Peyer's patch (tissue), 4 donors: ENCODE results near the gene GJC1. TPM values are rescaled to one million over a fixed set of nuclear protein-coding genes. Genes with fewer than 3 reads are reported as not detected.

ENCODE experiments used
- DNase-seq, 3 donors: peaks; one replicate each; pipeline ENCODE4 v3.0.0-alpha.2; 2017 to 2019
- H3K27ac ChIP-seq, 4 donors: fragments of 200-600 bp; sonication (generic); one replicate each; pipeline ENCODE4 v1.5.1; 2016 to 2019
- H3K27me3 ChIP-seq, 2 donors: fragments of 200-600 bp; sonication (generic); one replicate each; pipeline ENCODE4 v1.5.1; 2019
- H3K36me3 ChIP-seq, 3 donors: fragments of 200-600 bp; sonication (generic); one replicate each; pipeline ENCODE4 v1.5.1; 2016 to 2019
- H3K4me1 ChIP-seq, 4 donors: fragments of 200-600 bp; sonication (generic); one replicate each; pipeline ENCODE4 v1.5.1; 2016 to 2019
- H3K4me3 ChIP-seq, 4 donors: fragments of 200-600 bp; sonication (generic); 1 replicate in 3 of 4; 2 replicates in 1 of 4; pipeline ENCODE4 v1.5.1; 2016 to 2019; ENCODE audit warnings: mild to moderate bottlenecking in 1 of 4
- H3K9me3 ChIP-seq, 4 donors: fragments of 200-600 bp; sonication (generic); one replicate each; pipeline ENCODE4 v1.5.1; 2016 to 2019; ENCODE audit warnings: mild to moderate bottlenecking in 1 of 4
- POLR2A ChIP-seq, 2 donors: fragments of 450-650 bp; IDR thresholded peaks; one replicate each; pipeline ENCODE4 v1.5.1; 2017; ENCODE audit warnings: antibody characterized with exemption in 2 of 2, mild to moderate bottlenecking in 2 of 2, moderate library complexity in 2 of 2
- total RNA-seq, 4 donors: library from RNA; depleted of rRNA; stranded (reverse); fragments of >200 nt; gene quantifications; one replicate each; pipeline ENCODE4 v1.1.0, GENCODE V29; 2016
- TF ChIP-seq, protein P1 (sequence below), 6 experiments: fragments of 450-650 bp in 4 of 6; fragments of 200-600 bp in 2 of 6; sonication (generic) in 1 of 6; IDR thresholded peaks; one replicate each; pipeline ENCODE4 v1.5.1; 2017 to 2019; ENCODE audit warnings: antibody characterized with exemption in 6 of 6, mild to moderate bottlenecking in 3 of 6, moderate library complexity in 1 of 6

The GJC1 gene
- total RNA-seq, 4 donors from 2014 or later, result 1.4 to 7.4 (median 2.5) TPM

DNA sequence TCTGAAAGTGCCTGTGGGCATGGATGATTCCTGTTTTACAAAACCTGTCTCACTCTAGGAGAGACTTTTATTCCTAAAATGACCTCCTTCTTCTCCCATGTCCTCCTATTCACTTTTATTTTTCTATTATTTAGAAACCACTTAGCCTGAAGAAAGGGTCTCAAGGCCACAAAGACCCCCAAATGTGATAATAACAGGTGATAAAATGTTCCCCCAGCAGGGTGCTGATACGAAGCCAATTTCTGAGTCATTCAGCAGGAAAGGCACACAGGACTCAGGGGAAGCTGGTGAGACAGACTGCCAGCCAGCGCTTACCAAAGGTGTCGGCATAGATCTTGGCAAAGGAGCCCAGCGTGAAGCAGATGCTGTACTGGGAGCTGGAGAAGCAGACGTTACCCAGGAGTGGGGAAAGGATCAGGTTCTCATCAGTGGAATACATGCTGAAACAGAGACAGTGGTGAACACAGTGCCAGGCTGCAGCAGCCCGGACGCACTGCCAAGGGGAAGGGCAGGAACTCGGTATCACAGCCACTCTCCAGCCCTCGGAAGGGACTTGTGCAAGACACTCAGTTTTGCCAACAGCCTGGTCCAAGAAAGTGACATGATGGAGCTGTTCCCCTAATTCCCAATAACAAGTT lies 42.2 kb upstream of the GJC1 start:
- TF ChIP-seq, protein P1, sequence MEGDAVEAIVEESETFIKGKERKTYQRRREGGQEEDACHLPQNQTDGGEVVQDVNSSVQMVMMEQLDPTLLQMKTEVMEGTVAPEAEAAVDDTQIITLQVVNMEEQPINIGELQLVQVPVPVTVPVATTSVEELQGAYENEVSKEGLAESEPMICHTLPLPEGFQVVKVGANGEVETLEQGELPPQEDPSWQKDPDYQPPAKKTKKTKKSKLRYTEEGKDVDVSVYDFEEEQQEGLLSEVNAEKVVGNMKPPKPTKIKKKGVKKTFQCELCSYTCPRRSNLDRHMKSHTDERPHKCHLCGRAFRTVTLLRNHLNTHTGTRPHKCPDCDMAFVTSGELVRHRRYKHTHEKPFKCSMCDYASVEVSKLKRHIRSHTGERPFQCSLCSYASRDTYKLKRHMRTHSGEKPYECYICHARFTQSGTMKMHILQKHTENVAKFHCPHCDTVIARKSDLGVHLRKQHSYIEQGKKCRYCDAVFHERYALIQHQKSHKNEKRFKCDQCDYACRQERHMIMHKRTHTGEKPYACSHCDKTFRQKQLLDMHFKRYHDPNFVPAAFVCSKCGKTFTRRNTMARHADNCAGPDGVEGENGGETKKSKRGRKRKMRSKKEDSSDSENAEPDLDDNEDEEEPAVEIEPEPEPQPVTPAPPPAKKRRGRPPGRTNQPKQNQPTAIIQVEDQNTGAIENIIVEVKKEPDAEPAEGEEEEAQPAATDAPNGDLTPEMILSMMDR (IDR thresholded peaks at IDR 0.05), result no peak
- no peak for TF ChIP-seq POLR2A (IDR thresholded peaks at IDR 0.05)
- Histone ChIP-seq H3K27me3 (no peaks in the 10 kb centered on the region), H3K4me1 (no peaks in the 10 kb centered on the region), H3K27ac (no peak overlapping the region), H3K4me3 (no peak overlapping the region), H3K9me3 (no peaks in the 10 kb centered on the region), H3K36me3 (peaks cover 0 to 90% (median 0%) of the 10 kb centered on the region in 3 donors)
- no peak for DNase-seq

DNA sequence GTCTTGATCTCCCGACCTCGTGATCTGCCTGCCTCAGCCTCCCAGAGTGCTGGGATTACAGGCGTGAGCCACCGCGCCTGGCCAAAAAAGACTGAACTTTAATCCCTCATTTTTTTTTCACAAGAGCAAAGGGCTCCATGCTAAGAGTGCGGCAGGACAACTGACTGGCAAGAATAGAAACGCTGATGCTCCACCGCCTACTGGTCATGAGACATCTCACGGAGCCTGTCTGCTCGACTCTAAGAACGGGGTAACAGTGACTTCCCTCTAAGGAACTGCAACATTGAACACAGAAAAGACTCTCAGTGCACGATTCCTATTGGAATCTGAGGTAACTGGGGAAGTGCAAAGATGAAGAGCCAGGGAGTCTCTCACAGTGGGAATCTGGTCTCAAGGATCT lies 41.5 kb upstream of the GJC1 start:
- H3K27me3 ChIP-seq, result no peaks in the 10 kb centered on the region
- H3K36me3 ChIP-seq, result peaks cover 0 to 88% (median 0%) of the 10 kb centered on the region in 3 donors
- TF ChIP-seq, protein P1 (IDR thresholded peaks at IDR 0.05), result no peak
- no peak for TF ChIP-seq POLR2A (IDR thresholded peaks at IDR 0.05)
- no peaks in the 10 kb centered on the region for H3K9me3 ChIP-seq
- no peak for DNase-seq
- no peaks in the 10 kb centered on the region for H3K4me1 ChIP-seq
- no peak overlapping the region for H3K27ac ChIP-seq
- no peak overlapping the region for H3K4me3 ChIP-seq

DNA sequence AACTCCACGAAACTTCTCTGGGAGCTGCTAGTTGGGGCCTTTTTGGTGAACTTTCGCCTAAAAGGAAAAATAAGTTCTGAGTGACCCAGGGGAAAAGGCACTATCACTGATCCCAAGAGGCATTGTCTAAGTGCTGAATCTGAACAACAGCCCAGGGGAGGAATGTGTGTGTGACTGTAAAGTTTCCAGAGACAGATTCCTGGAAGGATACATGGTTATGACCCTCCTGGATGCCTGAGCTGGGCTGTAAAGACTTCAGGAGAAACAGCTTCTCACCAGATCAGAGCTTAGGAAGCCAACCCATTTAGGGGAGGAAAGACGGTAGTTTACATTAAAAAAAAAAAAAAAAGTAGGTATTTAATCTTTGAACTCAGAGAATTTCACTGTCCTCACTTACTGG lies 37.8 kb upstream of the GJC1 start:
- Histone ChIP-seq H3K27me3 (no peaks in the 10 kb centered on the region), H3K27ac (peak overlapping the region in 1 of 4 donors; percentile 18), H3K4me3 (no peak overlapping the region), H3K4me1 (no peaks in the 10 kb centered on the region), H3K9me3 (no peaks in the 10 kb centered on the region), H3K36me3 (peaks cover 0 to 83% (median 0%) of the 10 kb centered on the region in 3 donors)
- TF ChIP-seq, protein P1 (IDR thresholded peaks at IDR 0.05), result no peak
- TF ChIP-seq POLR2A (IDR thresholded peaks at IDR 0.05), result no peak
- DNase-seq, result no peak

DNA sequence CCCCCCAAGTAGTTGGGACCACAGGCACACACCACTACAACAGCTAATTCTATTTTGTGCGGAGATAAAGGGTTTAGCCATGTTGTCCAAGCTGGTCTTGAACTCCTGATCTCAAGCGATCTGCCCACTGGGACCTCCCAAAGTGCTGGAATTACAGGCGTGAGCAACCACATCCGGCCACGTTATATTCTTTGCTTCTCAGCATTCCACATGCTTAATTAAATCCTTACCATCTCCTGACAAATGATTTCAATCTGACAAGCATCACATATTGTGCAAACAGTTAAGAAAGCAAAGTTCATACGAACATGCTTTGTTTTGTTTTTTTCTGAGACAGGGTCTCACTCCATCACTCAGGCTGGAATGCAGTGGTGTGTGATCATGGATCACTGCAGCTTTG lies 35.8 kb upstream of the GJC1 start:
- Histone ChIP-seq H3K36me3 (peaks cover 0 to 83% (median 0%) of the 10 kb centered on the region in 3 donors), H3K27ac (no peak overlapping the region), H3K27me3 (no peaks in the 10 kb centered on the region), H3K4me3 (no peak overlapping the region), H3K4me1 (no peaks in the 10 kb centered on the region), H3K9me3 (no peaks in the 10 kb centered on the region)
- no peak for DNase-seq
- TF ChIP-seq, protein P1 (IDR thresholded peaks at IDR 0.05), result no peak
- no peak for TF ChIP-seq POLR2A (IDR thresholded peaks at IDR 0.05)

DNA sequence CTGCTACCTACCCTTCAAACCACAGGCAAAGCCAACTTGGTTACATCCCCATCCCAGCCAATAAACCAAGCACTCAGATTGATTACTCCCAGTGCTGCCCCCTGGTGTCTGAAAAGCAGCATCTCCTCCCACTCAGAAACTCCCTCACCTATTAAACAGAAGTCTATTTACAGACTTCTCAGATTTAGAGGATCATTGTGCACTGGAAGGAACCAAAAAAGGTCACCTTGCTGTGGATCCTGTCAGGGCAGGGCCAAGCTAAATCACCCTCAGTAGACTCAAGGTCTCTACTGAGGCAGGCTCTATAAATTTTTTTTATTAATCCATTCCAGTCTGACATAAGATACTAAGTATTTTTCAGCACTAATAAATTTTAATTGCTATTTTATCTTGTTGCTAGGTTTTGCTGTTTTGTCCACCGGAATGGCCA lies 35.2 kb upstream of the GJC1 start:
- TF ChIP-seq, protein P1 (IDR thresholded peaks at IDR 0.05), result peak; percentile 71 to 87 (median 86)
- no peak for TF ChIP-seq POLR2A (IDR thresholded peaks at IDR 0.05)
- Histone ChIP-seq H3K27me3 (no peaks in the 10 kb centered on the region), H3K9me3 (no peaks in the 10 kb centered on the region), H3K36me3 (peaks cover 0 to 83% (median 0%) of the 10 kb centered on the region in 3 donors), H3K4me1 (no peaks in the 10 kb centered on the region), H3K27ac (no peak overlapping the region), H3K4me3 (no peak overlapping the region)
- peak in 2 of 3 donors; percentile 56 to 87 for DNase-seq
